GM12865 (cell line): ENCODE data around the gene OSTF1.
A peak's percentile ranks its signal among the peaks of the same experiment; 100 is the strongest.

ENCODE experiments used
- DNase-seq: peaks from one replicate; pipeline ENCODE4 v3.0.0; 2010; ENCODE audit warnings: low read depth
- H3K4me3 ChIP-seq: 2 replicates; pipeline ENCODE4 v1.5.1; 2011; ENCODE audit warnings: mild to moderate bottlenecking, low read depth, low read length, control low read depth
- CTCF ChIP-seq: IDR thresholded peaks from 2 replicates; pipeline ENCODE4 v1.5.1; 2011; ENCODE audit warnings: low read length, control low read depth, low read depth, inconsistent platforms; ENCODE audit not compliant: insufficient read depth; ENCODE audit errors: missing control alignments

OSTF1 gene

GRCh38 chr9:75139201-75139600 lies 50.9 kb downstream of the OSTF1 start:
- TF ChIP-seq CTCF: no peak

GRCh38 chr9:75140261-75140660 lies 51.9 kb downstream of the OSTF1 start:
- TF ChIP-seq CTCF: no peak
- DNase-seq: no peak
- no peak overlapping the region for H3K4me3 ChIP-seq

More at GRCh38 chr9:75139201-75139600, 50.9 kb downstream of the OSTF1 start:
- no peak overlapping the region for H3K4me3 ChIP-seq
- DNase-seq: no peak

GRCh38 chr9:75142202-75142601 lies 53.9 kb downstream of the OSTF1 start:
- TF ChIP-seq CTCF: no peak
- no peak overlapping the region for H3K4me3 ChIP-seq
- peak; percentile 15 for DNase-seq

- H3K4me3 ChIP-seq: no peak overlapping the region
- DNase-seq: no peak
- no peak for TF ChIP-seq CTCF
Measured at GRCh38 chr9:75146229-75146628, 57.9 kb downstream of the OSTF1 start.

- TF ChIP-seq CTCF: no peak
- no peak overlapping the region for H3K4me3 ChIP-seq
- DNase-seq: peak; percentile 30
Measured at GRCh38 chr9:75147638-75148037, 59.3 kb downstream of the OSTF1 start.

GRCh38 chr9:75148561-75148960 lies 60.2 kb downstream of the OSTF1 start:
- no peak overlapping the region for H3K4me3 ChIP-seq
- peak; percentile 3 for DNase-seq
- TF ChIP-seq CTCF: no peak

- DNase-seq: no peak
- no peak overlapping the region for H3K4me3 ChIP-seq
- TF ChIP-seq CTCF: no peak
Measured at GRCh38 chr9:75149841-75150241, 61.5 kb downstream of the OSTF1 start.
